Prostate gland (tissue), 2 donors: ENCODE results near the gene TACR2.

Experiments
- POLR2A ChIP-seq: fragments of 450-650 bp; IDR thresholded peaks from one replicate; pipeline ENCODE4 v1.6.1; 2016; ENCODE audit warnings: antibody characterized with exemption, mild to moderate bottlenecking
- TF ChIP-seq, protein P1 (sequence below), 4 experiments: fragments of 200-600 bp in 2 of 4; fragments of 450-650 bp in 2 of 4; sonication (generic) in 2 of 4; IDR thresholded peaks; 1 replicate in 3 of 4; 2 replicates in 1 of 4; pipeline ENCODE4 v1.5.1; 2016 to 2019; ENCODE audit warnings: antibody characterized with exemption in 4 of 4, mild to moderate bottlenecking in 2 of 4, moderate library complexity in 2 of 4

DNA sequence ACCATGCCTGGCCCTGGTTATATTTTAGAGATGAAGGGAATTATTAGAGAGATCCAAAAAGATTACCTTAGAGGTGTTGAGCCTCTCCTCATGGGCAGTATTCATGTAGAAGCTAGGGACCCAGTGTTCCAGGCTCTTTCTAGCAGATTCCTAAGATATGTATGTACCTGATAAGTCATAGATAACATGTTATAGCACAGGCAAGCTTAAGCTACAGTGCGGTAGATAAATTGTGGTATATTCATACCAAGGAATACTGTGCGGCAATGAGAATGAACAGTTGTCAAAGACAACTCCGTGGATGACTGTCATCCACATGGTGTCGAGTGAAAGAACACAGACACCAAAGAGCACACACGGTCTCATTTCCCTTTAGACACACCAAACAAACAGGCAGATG is 53.1 kb downstream of the TACR2 start:
- no peak for TF ChIP-seq POLR2A
- TF ChIP-seq, protein P1, sequence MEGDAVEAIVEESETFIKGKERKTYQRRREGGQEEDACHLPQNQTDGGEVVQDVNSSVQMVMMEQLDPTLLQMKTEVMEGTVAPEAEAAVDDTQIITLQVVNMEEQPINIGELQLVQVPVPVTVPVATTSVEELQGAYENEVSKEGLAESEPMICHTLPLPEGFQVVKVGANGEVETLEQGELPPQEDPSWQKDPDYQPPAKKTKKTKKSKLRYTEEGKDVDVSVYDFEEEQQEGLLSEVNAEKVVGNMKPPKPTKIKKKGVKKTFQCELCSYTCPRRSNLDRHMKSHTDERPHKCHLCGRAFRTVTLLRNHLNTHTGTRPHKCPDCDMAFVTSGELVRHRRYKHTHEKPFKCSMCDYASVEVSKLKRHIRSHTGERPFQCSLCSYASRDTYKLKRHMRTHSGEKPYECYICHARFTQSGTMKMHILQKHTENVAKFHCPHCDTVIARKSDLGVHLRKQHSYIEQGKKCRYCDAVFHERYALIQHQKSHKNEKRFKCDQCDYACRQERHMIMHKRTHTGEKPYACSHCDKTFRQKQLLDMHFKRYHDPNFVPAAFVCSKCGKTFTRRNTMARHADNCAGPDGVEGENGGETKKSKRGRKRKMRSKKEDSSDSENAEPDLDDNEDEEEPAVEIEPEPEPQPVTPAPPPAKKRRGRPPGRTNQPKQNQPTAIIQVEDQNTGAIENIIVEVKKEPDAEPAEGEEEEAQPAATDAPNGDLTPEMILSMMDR (IDR thresholded peaks at IDR 0.05), result no peak
